ENCODE data around the gene KCNMA1.

GRCh38 chr10:77562742-77563141 is 74.9 kb downstream of the KCNMA1 start:
- TF ChIP-seq POLR2AphosphoS5 (IDR thresholded peaks at IDR 0.05) = no peak
- no peak for TF ChIP-seq CTCF (IDR thresholded peaks at IDR 0.05 in 8 of 11, conservative IDR thresholded peaks at IDR 0.05 in 3 of 11)
- TF ChIP-seq POLR2A (IDR thresholded peaks at IDR 0.05) = no peak
